Right cardiac atrium (tissue), 5 donors: ENCODE data around the gene ZNF146. TPM values are rescaled to one million over a fixed set of nuclear protein-coding genes. Genes with fewer than 3 reads are reported as not detected.
"Not testable (repeated sequence)": the region's sequence is repeated elsewhere in the genome, so short reads cannot be mapped to it uniquely, and the experiment has no call there.

Source experiments
- ATAC-seq, 2 donors: fragments of 200-7000 bp; cut with Tn5 transposase; one replicate each; pipeline versions ENCODE4 v1.8.0 to v1.9.1; 2020; ENCODE audit warnings: moderate library complexity in 2 of 2, mild to moderate bottlenecking in 1 of 2
- DNase-seq, 3 donors: peaks; one replicate each; pipeline ENCODE4 v3.0.0-alpha.2; 2020
- H3K27ac ChIP-seq: one replicate; pipeline ENCODE4 v1.5.1; 2013; ENCODE audit warnings: mild to moderate bottlenecking, low read length, control low read depth, moderate library complexity
- H3K27me3 ChIP-seq: one replicate; pipeline ENCODE4 v1.6.1; 2013; ENCODE audit not compliant: control insufficient read depth, insufficient read depth
- H3K4me1 ChIP-seq: one replicate; pipeline ENCODE4 v1.6.1; 2013; ENCODE audit warnings: low read length; ENCODE audit not compliant: control insufficient read depth, insufficient read depth
- H3K4me3 ChIP-seq: one replicate; pipeline ENCODE4 v1.5.1; 2013; ENCODE audit warnings: low read length, control low read depth
- H3K9me3 ChIP-seq: one replicate; pipeline ENCODE4 v1.6.1; 2013; ENCODE audit warnings: low read length; ENCODE audit not compliant: control insufficient read depth
- WGBS: extraction: QIAGEN DNeasy Blood & Tissue Kit; methylation state at CpG from one replicate; pipeline ENCODE4 v1.1.7; 2013; 5-methylcytosine and 5-hydroxymethylcytosine counted together
- intact Hi-C, 4 donors: fragments of 100-400 bp; cut with DNase I; formaldehyde crosslinking; loops; one replicate each; pipeline versions ENCODE4 v1.11.0 to v1.14.0; 2022 to 2023
- long read RNA-seq, 4 donors: library from polyadenylated mRNA; unstranded; transcript quantifications; one replicate each; pipeline ENCODE4 v2.0.0, GENCODE V29; 2020 to 2021
- polyA plus RNA-seq: library from polyadenylated mRNA; stranded (reverse); fragments of 200-250 nt; gene quantifications from one replicate; pipeline ENCODE4 v1.2.3, GENCODE V29; 2013
- total RNA-seq, 4 donors: library from RNA; stranded (reverse); fragmentation: NEBNext Ultra II Directional; extraction: Animal tissue kit (Norgen Biotek cat#: 25700); gene quantifications; one replicate each; pipeline ENCODE4 v1.2.1, GENCODE V29; 2021
- donor health status: healthy with polysubstance abuse.
- donor health status: DM: no; HTN: yes; CAD: no.
- donor health status: DM: no; HTN: no; CAD: no.
- donor health status: DM: no; HTN: yes; CAD: no; lungs with severe emphysema.
- donor health status: DM: yes; HTN: yes; CAD: no.

The ZNF146 gene
- total RNA-seq (10 to 100 TPM; 33.5 to 45.8 (median 38.8) TPM), polyA plus RNA-seq (18.8 TPM)
- long read RNA-seq, donor 1, transcript ZNF146-202 (3 exons, 3,780 nt): minor isoform, 15 of 75 reads
- long read RNA-seq, donor 1, transcript ZNF146-205 (3 exons, 533 nt): minor isoform, 8 of 75 reads
- long read RNA-seq, donor 1, transcript ZNF146-201 (4 exons, 3,326 nt): major isoform, 33 of 75 reads
- long read RNA-seq, donor 1, partial matches to known transcripts: 0 of 75 reads
- long read RNA-seq, donor 1, other reads (novel, unspliced or antisense): 19 of 75 reads
- long read RNA-seq, donor 2, transcript ZNF146-201 (4 exons, 3,326 nt): major isoform, 6 of 16 reads
- long read RNA-seq, donor 2, partial matches to known transcripts: 0 of 16 reads
- long read RNA-seq, donor 2, other reads (novel, unspliced or antisense): 6 of 16 reads
- long read RNA-seq, donor 3, transcript ZNF146-205 (3 exons, 533 nt): minor isoform, 69 of 408 reads
- long read RNA-seq, donor 3, transcript ZNF146-201 (4 exons, 3,326 nt): major isoform, 137 of 408 reads
- long read RNA-seq, donor 3, transcript ZNF146-202 (3 exons, 3,780 nt): minor isoform, 105 of 408 reads
- long read RNA-seq, donor 3, partial matches to known transcripts: 4 of 408 reads
- long read RNA-seq, donor 3, other reads (novel, unspliced or antisense): 91 of 408 reads
- long read RNA-seq, donor 4, transcript ZNF146-202 (3 exons, 3,780 nt): major isoform, 6 of 18 reads
- long read RNA-seq, donor 4, transcript ZNF146-201 (4 exons, 3,326 nt): major isoform, 6 of 18 reads
- long read RNA-seq, donor 4, partial matches to known transcripts: 0 of 18 reads
- long read RNA-seq, donor 4, other reads (novel, unspliced or antisense): 5 of 18 reads

- H3K27ac ChIP-seq: peak within 1 kb of the TSS; percentile 86
- peak; percentile 99 for DNase-seq
- H3K9me3 ChIP-seq: no peaks in the 10 kb centered on the region
- peak; percentile 97 to 98 for ATAC-seq
- under 1% methylated on average over 73 of the region's 73 CpGs for WGBS
- peak within 1 kb of the TSS; percentile 79 for H3K4me3 ChIP-seq
- H3K27me3 ChIP-seq: no peaks in the 10 kb centered on the region
- no peaks in the 10 kb centered on the region for H3K4me1 ChIP-seq
- intact Hi-C loops: no loop called here
These were observed at the start of gene ZNF146, which contains the start of gene ZNF565 for GRCh38 chr19:36214386-36215275. Gene ZNF146 (plus strand): TSS chr19:36215106. CDS start chr19:36236441, 21,335 bp downstream. Gene ZNF565 (minus strand): TSS chr19:36214665. CDS start chr19:36201985, 12,680 bp downstream.

GRCh38 chr19:36169084-36169760 is 45.7 kb upstream of the ZNF146 start:
- H3K9me3 ChIP-seq: no peaks in the 10 kb centered on the region
- 27% methylated on average over 9 of the region's 9 CpGs for WGBS
- H3K4me1 ChIP-seq: peaks cover 5% of the 10 kb centered on the region
- ATAC-seq: peak; percentile 69 to 82
- no peaks in the 10 kb centered on the region for H3K27me3 ChIP-seq
- intact Hi-C loops: loop anchor here in 1 of 4 donors (5.0 kb wide), 1 partner anchor 107 kb away; no protein-coding TSS in a partner anchor
- H3K27ac ChIP-seq: peak overlapping the region; percentile 94
- H3K4me3 ChIP-seq: no peak overlapping the region
- peak in 2 of 3 donors; percentile 24 to 73 for DNase-seq

GRCh38 chr19:36172852-36173251 is 42.1 kb upstream of the ZNF146 start:
- Histone ChIP-seq H3K27me3 (no peaks in the 10 kb centered on the region), H3K9me3 (no peaks in the 10 kb centered on the region), H3K27ac (no peak overlapping the region), H3K4me1 (peaks cover 5% of the 10 kb centered on the region), H3K4me3 (no peak overlapping the region)
- 93% methylated on average over 5 of the region's 5 CpGs for WGBS
- no peak for ATAC-seq
- DNase-seq: no peak
- intact Hi-C loops: loop anchor here in 3 of 4 donors (5.0 kb wide), 2 partner anchors 46 to 111 kb away; no protein-coding TSS in a partner anchor

- 81% methylated on average over 8 of the region's 8 CpGs for WGBS
- not testable (repeated sequence) for DNase-seq, H3K4me3 ChIP-seq, H3K4me1 ChIP-seq, ATAC-seq, H3K27ac ChIP-seq, H3K9me3 ChIP-seq, H3K27me3 ChIP-seq
- intact Hi-C loops: loop anchor here in 3 of 4 donors (5.0 kb wide), 2 partner anchors 47 to 112 kb away; no protein-coding TSS in a partner anchor
These were observed 41.1 kb upstream of the ZNF146 start for GRCh38 chr19:36173846-36174245.

GRCh38 chr19:36179077-36179476 is 35.8 kb upstream of the ZNF146 start:
- H3K27ac ChIP-seq, H3K27me3 ChIP-seq: not testable (repeated sequence)

GRCh38 chr19:36182612-36183244 is 32.2 kb upstream of the ZNF146 start:
- Histone ChIP-seq H3K4me3 (no peak overlapping the region), H3K4me1 (no peaks in the 10 kb centered on the region), H3K9me3 (no peaks in the 10 kb centered on the region), H3K27ac (peak overlapping the region; percentile 40), H3K27me3 (no peaks in the 10 kb centered on the region)
- ATAC-seq: peak; percentile 34 to 36
- intact Hi-C loops: no loop called here
- 77% methylated on average over 17 of the region's 17 CpGs for WGBS
- DNase-seq: no peak

More at GRCh38 chr19:36179077-36179476, 35.8 kb upstream of the ZNF146 start:
- DNase-seq, H3K4me1 ChIP-seq, intact Hi-C loops, H3K4me3 ChIP-seq, ATAC-seq, H3K9me3 ChIP-seq: not testable (repeated sequence)
- WGBS: 36% methylated on average over 2 of the region's 2 CpGs

GRCh38 chr19:36183245-36183628 is 31.7 kb upstream of the ZNF146 start:
- no peak for DNase-seq

GRCh38 chr19:36186722-36187121 is 28.2 kb upstream of the ZNF146 start:
- 96% methylated on average over 5 of the region's 5 CpGs for WGBS
- H3K4me3 ChIP-seq, DNase-seq, intact Hi-C loops, H3K4me1 ChIP-seq, H3K9me3 ChIP-seq, ATAC-seq, H3K27me3 ChIP-seq, H3K27ac ChIP-seq: not testable (repeated sequence)

More at GRCh38 chr19:36183245-36183628, 31.7 kb upstream of the ZNF146 start:
- Histone ChIP-seq H3K27me3 (no peaks in the 10 kb centered on the region), H3K9me3 (no peaks in the 10 kb centered on the region), H3K27ac (peak overlapping the region; percentile 48), H3K4me3 (no peak overlapping the region), H3K4me1 (no peaks in the 10 kb centered on the region)
- WGBS: 61% methylated on average over 10 of the region's 10 CpGs
- ATAC-seq: peak; percentile 83
- intact Hi-C loops: no loop called here

- no peaks in the 10 kb centered on the region for H3K27me3 ChIP-seq
- H3K9me3 ChIP-seq: no peaks in the 10 kb centered on the region
- no peak overlapping the region for H3K4me3 ChIP-seq
- 96% methylated on average over 2 of the region's 2 CpGs for WGBS
- intact Hi-C loops: no loop called here
- H3K27ac ChIP-seq: no peak overlapping the region
- no peak for DNase-seq
- no peak for ATAC-seq
- no peaks in the 10 kb centered on the region for H3K4me1 ChIP-seq
These were observed 18.7 kb upstream of the ZNF146 start for GRCh38 chr19:36196249-36196648.
